Epidermal melanocyte (primary cell): ENCODE data around the gene PFDN4.
"Not testable (repeated sequence)": the region's sequence is repeated elsewhere in the genome, so short reads cannot be mapped to it uniquely, and the experiment has no call there.

ENCODE experiments used
- DNase-seq: peaks from one replicate; pipeline ENCODE4 v3.0.0; 2011; ENCODE audit warnings: low spot score; ENCODE audit not compliant: insufficient read length

The PFDN4 gene

DNA sequence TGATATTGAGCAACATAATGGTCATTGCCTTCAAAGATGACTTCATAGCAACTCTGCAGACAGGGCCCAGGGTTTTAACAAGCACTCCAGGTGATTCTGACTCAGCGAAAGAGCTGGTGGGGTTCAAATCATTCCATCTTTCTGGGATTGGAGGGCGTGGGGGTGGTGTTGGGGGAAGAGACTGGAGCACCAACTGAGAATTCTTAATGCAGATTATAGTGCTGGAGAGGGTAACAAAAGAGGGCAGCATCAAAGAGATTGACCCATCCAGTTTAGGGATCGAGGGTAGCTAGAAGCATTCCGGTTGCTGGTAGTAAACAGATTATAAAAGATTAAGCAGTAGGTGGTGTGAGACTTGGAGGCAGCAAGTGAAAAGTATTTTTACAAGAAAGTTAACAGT lies 15.9 kb downstream of the PFDN4 start:
- no peak for DNase-seq

DNA sequence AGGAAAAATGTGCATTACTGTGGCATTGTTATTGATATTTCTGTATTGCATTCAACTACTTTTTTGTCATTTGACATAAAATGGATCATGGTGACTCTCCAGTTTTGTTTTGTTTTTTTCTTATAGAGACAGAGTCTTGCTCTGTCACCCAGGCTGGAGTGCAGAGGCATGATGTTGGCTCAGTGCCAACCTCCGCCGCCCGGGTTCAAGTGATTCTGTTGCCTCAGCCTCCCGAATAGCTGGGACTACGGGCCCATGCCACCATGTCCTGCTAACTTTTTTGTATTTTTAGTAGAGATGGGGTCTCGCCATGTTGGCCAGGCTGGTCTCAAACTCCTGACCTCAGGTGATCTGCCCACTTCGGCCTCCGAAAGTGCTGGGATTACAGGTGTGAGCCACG lies 16.8 kb downstream of the PFDN4 start:
- DNase-seq: not testable (repeated sequence)

DNA sequence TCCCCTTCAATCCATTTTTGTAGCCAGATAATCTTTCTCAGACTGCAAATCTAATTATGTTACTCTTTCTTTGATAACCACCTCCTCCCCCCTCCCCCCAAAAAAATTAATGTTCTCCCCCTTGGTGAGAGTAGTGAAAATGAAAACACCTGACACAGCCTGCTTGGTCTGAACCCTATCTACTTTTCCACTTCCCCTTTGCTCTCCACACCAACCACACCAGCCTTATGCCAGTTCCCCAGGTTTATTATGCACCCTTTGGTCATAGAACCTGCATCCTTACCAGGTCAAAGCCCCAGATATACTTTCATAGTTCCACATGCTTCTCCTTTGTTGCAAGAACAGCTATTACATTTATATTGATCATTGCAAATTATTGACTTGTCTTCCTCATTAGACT lies 19.4 kb downstream of the PFDN4 start:
- no peak for DNase-seq

DNA sequence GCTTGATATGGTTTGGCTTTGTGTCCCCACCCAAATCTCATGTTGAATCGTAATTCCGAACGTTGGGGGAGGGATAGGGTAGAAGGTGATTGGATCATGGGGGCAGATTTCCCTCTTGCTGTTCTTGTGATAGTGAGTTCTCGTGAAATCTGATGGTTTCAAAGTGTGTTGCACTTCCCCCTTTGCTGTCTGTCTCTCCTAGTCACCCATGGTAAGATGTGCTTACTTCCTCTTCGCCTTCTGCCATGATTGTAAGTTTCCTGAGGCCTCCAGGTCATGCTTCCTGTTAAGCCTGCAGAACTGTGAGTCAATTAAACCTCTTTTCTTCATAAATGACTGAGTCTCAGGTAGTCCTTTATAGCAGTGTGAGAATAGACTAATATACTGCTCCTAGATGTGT lies 19.9 kb downstream of the PFDN4 start:
- DNase-seq: no peak

DNA sequence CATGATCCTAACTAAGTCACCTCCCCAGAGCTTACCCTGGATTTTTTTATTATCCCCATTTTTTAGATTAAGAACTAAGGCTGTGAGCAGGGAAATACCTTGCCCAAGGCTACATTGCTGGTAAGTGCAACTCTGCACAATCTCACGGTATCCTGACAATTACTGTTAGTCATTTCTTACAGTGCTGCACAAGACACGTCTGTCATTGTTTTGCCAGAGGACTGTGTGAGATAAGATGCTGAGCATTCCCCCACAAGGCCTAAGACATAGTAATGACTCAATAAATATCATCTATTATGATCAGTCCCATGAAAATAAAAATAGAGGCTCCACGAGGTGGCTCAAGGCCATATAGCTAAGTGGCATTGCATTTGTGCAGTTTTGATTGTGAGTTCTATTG lies 21.0 kb downstream of the PFDN4 start:
- DNase-seq: no peak

DNA sequence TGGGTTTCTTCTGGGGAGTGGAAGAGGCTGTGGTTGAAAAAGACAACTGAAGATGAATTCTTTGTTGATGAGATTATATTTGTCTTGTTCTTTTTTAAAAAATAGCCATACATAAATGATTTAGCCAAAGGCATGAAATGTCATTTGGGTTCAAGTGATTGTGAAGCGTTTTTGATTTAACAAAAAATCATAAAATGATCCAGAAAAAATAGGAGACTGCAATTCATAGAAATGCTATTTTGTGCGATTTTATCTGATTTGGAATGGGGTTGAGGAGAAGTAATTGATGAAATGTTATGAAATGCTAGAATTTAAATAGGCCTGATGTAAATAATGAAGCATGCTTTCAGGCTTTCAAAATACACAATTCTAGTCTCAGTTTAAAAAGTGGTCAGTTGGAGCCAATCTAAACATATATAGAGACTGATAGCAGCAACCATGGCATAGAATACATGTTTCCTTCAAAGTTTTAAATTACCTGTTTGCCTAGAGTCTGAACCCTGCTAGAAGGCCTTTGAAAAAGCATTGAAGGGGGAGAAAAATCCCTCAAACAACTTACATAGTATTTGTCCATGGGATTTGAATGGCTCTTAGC lies 21.8 kb downstream of the PFDN4 start:
- no peak for DNase-seq

DNA sequence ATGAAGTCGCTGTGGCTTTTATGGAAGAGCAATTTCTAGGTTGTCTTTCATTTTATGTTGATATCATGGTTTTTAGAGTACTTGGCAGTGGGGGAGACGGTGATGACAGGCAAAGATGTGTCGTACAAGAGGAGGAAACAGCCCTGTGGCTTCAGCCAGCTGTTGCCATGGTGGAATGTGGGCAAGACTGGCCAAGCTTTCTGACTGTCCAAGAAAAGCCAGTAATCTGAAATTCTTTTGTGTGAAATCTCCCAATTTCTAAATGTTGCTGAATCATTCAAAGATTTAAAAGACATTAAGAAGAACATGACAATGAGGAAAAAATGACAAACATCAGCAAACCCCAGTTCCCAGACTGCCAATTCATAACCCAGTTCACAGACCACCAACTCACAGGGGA lies 23.1 kb downstream of the PFDN4 start:
- no peak for DNase-seq

DNA sequence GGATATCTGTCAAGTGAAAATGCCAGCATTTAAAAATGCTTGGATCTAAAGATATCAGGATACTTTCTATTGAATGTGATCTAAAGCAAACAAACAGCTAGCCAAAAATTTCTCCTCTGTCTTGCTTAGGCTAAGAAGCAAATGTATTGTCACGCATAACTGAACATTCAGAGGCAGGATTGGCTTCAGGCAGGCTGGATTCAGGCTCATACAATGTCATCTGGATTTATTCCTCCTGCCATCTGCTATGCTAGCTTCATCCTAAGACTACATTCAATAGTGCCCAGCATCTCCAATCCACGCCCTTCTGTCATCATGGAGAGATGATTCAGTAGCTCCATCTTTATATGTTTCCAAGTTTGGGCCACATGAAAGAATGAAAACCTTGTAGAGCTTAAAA lies 27.1 kb downstream of the PFDN4 start:
- DNase-seq: no peak

DNA sequence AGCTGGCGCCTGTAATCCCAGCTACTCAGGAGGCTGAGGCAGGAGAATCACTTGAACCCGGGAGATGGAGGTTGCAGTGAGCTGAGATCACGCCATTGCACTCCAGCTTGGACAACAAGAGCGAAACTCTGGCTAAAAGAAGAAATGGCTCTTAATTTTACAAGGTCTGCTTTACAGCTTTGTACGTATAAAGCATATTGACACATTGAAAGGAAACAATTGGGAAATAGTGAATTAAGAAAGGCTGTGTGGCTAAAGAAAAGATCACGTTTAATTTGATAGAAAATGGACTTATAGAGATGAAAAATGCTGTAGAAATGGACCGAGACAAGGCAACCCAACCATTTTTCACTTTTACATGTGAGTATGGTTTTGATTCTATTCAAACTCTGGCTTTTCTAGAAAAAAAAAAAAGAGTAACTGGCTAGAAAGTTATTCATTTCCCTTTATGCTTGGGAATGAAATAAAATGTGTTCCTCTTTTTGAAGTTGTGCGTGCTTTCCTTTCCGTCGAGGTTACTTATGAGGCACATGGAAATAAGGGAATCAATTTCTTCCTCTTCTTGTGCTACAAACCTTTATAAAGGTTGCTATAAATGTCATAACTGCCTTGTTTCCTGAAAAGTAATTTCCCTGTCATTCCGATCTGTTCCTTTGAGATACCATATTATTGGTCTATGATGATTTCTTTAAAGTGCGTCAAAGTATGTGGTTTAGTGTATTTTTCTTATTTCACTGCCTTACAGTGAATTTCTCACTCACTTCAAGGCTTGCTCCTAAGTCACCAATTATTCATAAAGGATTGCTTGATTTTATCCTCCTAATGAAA lies 29.4 kb downstream of the PFDN4 start:
- DNase-seq: no peak

DNA sequence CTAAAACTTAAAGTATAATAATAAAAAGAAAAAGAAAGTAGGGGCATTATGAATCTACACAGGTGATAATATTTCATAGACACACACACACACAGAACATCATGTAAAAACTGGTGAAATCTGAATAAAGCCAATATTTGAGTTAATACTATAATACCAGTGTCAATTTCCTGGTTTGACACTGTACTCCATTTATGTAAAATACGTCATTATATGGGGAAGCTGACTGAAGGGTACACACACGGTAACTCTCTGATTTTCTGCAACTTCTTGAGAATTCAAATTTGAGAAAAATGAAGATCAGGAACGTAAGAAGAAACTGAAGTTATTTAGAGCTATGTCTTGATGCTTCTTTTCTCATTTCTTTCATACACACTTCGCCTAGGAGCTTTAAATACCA lies 36.2 kb downstream of the PFDN4 start:
- DNase-seq: no peak

DNA sequence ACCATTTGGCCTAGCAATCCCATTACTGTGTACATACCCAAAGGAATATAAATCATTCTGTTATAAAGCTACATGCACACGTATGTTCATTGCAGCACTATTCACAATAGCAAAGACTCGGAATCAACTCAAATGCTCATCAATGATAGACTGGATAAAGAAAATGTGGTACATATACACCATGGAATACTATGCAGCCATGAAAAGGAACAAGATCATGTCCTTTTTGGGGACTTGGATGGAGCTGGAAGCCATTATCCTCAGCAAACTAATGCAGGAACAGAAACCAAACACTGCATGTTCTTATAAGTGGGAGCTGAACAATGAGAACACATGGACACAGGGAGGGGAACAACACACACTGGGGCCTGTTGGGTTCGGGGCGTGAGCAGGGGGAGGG lies 40.8 kb downstream of the PFDN4 start:
- not testable (repeated sequence) for DNase-seq

DNA sequence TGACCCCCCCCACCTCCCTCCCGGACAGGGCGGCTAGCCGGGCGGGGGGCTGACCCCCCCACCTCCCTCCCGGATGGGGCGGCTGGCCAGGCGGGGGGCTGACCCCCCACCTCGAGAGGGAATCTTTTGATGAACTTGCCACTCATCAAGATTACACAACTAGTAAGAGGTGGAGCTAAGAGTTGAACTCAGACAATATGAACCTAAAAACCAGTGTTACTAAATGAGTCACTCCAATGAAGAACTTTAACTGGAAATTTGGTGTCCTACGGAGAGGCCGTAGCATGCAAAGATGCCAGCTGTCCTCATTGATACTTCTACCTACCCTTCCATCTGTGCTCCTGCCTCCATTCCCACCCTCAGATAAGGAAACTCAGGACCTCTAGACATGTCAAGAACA lies 42.8 kb downstream of the PFDN4 start:
- DNase-seq: no peak

DNA sequence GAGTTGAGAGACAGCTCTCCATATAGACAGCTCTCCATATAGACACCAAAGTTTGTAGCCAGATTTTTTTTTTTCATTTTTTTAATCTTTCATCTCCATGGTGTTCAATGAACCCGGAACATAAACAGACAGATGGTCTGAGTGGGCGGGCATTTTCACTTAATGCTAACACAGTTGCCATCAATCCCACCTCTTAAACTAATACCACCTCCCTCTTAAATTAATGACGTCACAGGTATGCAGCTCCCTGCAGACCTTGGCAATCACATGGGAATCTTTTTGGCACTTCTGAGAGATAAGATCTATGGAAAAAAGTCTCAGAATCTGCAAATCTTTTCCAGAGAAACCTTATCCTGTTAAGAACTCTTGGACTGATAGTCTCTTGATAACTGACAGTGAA lies 43.2 kb downstream of the PFDN4 start:
- no peak for DNase-seq

DNA sequence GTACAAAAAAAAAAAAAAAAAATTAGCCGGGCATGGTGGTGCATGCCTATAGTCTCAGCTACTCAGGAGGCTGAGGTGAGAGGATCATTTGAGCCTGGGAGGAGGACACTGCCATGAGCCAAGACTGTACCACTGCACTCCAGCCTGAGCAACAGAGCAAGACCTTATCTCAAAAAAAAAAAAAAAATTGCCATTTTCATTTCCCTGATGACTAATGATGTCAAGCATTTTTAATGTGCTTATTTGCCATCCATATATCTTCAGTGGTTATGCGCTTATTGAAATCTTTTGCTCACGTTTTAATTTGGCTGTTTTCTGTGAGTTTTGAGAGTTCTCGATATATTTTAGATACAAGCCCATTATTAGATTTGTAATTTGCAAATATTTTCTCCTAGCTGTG lies 46.7 kb downstream of the PFDN4 start:
- DNase-seq: no peak

DNA sequence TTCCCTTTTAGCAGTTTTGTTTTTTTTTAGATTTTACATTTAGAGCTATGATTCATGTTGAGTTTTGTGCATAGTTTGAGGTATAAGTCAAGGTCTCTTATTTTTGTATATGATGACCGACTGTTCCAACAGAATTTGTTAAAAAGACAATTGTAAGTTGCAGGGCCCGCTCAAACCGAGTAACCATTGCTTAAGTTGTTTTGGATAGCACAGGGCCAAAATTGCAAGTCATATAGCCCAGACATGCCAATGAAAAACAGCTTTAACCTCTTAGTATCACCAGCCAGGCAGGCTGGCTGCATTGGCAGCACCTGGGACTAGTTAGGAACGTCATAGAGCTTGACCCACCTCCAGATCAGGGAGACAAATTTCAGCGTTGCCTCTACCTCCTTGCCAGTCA lies 47.3 kb downstream of the PFDN4 start:
- DNase-seq: no peak

DNA sequence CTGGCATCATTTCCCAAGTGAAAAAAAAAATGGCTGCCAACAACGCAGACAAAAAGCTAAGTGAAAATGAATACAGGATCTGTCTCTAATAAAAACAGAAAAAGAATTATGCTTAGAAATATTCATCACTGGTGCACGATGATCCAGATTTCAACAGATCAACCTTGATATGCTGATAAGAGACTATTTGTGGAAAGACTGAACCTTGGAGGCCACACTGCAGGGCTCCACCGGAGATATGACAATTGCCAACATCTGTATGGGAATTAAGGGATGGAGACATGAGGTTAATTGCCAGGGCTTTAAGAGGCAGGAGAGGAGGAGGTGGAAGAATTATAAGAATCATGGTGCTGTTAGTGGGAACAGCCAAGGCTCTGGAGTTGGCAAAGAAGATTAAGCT lies 48.3 kb downstream of the PFDN4 start:
- DNase-seq: no peak

DNA sequence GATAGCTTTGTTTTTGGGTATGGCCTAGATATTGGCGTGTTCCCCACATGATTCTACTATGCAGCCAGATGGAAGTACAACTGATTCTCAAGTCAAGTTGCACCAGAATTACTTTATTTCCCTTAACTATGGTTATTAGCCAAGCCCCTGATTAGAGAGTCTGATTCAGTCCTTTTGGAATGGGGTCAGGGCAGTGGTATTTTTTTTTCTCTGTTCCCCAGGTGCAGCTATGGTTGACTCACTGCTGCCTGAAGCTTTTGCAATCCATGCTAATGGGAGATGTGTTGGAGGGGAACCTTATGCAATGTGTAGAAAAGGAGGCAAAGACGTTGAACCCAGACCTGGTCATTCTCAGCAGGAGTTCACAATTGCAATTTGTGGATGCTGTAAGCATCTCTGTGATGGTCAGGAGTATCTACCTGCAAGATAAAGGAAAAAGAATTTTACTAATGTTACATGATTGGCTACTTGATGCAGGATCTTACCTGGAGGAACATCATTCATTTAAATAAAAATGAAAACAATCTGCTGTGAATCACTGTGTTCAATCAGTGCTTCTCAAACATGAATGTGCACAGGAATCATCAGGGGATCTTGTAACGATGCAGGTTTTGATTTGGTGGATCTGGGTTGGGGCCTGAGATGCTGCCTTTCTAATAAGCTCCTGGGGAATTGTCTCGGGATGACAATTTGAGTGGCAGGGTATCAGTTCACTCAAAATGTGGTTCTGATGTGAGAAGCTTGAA lies 49.4 kb downstream of the PFDN4 start:
- DNase-seq: no peak

DNA sequence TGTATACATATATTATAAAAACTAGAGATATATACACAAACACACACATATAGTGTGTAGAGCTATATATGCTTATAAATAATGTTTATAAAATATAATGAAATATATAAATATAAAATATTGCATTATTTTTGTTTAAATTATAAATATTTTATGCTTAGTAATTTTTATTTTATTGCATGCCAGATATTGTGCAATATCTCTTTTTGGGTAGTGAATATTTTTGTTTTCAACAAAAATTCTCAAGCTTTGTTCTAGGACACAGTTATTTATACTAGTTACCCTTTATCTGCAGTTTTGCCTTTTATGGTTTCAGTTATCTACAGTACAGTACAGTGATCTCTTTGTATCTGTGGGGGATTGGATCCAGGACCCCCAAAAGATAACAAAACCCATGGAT lies 52.2 kb downstream of the PFDN4 start:
- no peak for DNase-seq

DNA sequence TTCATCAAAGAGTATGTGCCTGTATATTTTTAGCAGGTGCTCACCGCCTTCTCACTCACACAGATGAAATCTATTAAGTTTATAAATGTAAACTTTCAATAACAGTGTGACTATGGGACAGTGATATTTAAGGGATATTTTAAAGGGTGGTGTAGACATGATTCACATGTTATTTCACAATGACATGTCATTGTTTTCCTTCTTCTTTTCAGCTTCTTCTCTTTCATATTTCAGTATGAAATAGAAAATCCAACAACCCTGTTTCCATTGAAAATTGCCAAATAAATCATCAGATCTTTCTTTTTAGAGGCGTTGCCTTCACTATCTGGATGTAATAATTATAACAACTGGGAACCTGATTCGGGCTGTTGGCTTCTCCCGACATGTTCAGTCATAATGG lies 54.8 kb downstream of the PFDN4 start:
- no peak for DNase-seq

DNA sequence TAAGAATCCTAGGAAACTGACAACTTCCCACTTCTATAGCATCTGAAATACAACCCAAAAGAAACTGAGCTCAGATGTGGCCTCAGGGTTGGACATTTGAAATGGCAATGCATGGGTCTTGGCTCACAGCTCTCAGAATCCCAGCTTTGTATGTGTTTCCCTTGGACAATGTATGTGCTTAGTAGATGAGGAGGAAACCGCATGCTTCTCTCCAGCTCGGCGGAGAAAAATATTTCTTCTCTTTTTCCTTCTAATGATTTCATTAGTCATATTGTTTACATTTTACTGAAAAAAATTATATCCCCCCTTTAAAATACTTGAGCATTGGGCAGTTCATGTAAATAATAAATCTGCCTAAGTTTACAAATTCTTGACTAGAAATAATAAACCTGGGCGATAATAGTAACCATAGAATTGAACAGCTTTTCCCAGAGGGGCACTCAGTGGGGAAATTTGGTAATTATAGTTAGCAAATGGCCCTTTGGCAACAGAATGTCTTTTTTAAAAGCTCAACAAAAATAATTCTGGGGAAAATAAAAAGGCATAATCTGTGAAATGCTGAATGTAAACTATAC lies 55.3 kb downstream of the PFDN4 start:
- DNase-seq: no peak

DNA sequence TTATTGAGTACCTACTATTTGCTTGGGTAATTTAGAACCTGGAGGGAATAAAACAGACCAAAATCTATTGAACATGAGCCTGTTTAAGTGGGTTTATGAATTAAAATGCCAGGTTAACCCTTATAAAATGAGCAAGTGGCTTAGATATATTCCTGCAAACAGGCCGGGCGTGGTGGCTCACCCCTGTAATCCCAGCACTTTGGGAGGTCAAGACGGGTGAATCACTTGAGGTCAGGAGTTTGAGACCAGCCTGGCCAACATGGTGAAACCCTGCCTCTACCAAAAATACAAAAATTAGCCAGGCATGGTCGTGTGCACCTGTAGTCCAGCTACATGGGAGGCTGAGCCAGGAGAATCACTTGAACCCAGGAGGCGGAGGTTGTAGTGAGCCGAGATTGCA lies 57.9 kb downstream of the PFDN4 start:
- not testable (repeated sequence) for DNase-seq

DNA sequence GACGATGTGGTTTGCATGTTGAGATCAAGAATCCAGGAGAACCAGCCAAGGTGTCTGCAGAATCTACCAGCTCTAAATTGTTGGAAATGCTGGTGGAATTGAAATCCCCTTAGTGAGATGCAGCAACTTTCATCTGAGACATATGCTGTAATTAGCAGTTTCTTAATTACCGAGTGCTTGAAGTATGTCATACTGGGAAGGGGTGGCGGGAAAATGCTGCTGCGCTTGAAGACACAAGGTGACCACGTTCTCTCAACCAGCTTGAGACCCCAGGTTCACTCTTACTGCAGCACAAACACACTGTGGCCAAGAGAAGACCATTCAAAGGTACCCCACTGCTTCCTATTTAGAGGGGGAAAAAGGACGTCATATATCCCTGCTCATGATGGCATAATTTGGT lies 59.0 kb downstream of the PFDN4 start:
- no peak for DNase-seq
